ENCODE results near the gene YWHAQ. TPM values are rescaled to one million over a fixed set of nuclear protein-coding genes. Genes with fewer than 3 reads are reported as not detected.

The YWHAQ gene
- total and polyA plus RNA-seq, 7 donors = 179 to 273 (median 216) TPM

DNA sequence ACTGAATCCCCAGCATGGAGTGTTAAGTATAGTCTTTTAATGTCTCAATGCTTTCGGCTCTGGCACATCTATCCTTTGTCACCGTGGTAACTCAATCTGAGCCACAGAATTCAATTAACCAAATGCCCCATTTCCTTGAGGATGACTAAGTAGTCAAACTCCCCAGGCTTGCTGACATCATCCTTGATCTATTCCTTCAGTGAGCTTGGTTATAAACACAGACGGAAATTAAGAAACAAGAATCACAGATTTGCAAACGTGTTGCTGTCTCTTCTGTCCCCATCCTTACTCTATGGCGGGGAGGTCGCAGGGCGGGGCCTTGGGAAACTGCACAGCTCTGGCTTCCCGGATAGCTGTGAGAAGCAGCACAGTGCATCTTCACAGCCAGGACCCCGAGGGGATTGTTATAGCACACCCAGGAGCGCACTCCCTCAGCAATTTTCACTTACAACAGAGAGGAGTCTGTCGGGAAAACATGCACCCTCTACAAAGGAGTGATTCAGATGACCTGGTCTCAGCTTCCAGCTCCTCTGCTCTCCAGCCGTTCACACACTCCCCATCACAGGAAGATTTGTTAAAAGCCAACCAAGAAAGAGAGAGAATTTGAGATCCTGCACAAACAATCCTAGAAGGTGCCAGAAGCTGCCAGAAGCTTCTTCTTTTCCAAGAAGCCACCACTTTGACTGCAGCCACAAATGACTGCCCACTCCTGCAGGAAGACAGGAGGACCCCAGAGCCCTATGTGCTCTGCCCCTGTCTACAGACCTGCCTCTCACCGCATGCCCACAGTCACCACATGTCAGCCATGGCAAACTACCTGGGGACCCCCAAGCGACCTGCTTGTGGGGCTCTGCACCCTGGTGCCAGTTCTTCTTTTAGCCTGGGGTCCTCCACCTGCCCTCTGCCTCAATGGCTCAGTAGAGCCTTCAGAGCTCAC lies 44.9 kb upstream of the YWHAQ start:
- DNase-seq = no peak
- Histone ChIP-seq H3K36me3 (no peaks in the 10 kb centered on the region), H3K27me3 (no peaks in the 10 kb centered on the region), H3K4me3 (no peak overlapping the region), H3K27ac (peak overlapping the region in 3 of 4 donors; percentile 10 to 56 (median 39)), H3K4me1 (peaks cover 0 to 11% (median 0%) of the 10 kb centered on the region in 4 donors), H3K9me3 (no peaks in the 10 kb centered on the region)
- 48 to 65% methylated on average over 14 of the region's 14 CpGs for WGBS, 2 donors
- intact Hi-C loops (cut with DNase I) = no loop called here
- TF ChIP-seq, protein P1, sequence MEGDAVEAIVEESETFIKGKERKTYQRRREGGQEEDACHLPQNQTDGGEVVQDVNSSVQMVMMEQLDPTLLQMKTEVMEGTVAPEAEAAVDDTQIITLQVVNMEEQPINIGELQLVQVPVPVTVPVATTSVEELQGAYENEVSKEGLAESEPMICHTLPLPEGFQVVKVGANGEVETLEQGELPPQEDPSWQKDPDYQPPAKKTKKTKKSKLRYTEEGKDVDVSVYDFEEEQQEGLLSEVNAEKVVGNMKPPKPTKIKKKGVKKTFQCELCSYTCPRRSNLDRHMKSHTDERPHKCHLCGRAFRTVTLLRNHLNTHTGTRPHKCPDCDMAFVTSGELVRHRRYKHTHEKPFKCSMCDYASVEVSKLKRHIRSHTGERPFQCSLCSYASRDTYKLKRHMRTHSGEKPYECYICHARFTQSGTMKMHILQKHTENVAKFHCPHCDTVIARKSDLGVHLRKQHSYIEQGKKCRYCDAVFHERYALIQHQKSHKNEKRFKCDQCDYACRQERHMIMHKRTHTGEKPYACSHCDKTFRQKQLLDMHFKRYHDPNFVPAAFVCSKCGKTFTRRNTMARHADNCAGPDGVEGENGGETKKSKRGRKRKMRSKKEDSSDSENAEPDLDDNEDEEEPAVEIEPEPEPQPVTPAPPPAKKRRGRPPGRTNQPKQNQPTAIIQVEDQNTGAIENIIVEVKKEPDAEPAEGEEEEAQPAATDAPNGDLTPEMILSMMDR (IDR thresholded peaks at IDR 0.05) = no peak
- TF ChIP-seq POLR2AphosphoS5 (IDR thresholded peaks at IDR 0.05) = peak in 1 of 4 donors; percentile 20

DNA sequence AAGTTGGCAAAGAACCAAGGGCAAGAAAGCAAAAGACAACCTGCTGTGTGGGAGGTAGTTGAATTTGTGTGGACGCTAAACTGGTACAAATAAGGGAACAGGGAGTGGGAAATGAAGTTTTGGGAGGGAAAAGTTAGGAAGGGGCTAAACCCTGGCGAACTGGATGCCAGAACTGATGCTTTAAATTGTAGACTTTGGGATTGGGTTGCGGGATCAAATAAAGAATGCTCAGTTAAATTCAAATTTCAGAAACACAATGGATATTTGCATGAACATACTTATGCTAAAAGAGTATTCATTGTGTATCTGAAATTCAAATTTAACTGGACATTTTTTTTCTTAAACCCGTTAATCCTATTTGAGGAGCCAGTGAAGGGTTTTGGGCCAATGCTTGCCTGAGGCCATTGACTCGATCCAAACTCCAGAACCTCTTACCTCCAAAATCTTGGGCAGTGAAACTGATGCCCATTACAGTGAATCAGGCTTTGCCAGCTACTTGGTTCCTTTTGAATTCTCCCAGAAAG lies 44.2 kb upstream of the YWHAQ start:
- DNase-seq = no peak
- Histone ChIP-seq H3K27me3 (no peaks in the 10 kb centered on the region), H3K4me1 (peaks cover 0 to 11% (median 0%) of the 10 kb centered on the region in 4 donors), H3K27ac (peak overlapping the region in 3 of 4 donors; percentile 6 to 56 (median 39)), H3K36me3 (no peaks in the 10 kb centered on the region), H3K9me3 (no peaks in the 10 kb centered on the region), H3K4me3 (no peak overlapping the region)
- intact Hi-C loops (cut with DNase I) = no loop called here
- WGBS, 2 donors = 85 to 90% methylated on average over 5 of the region's 5 CpGs
- TF ChIP-seq EP300 (IDR thresholded peaks at IDR 0.05) = no peak
- TF ChIP-seq, protein P1 (IDR thresholded peaks at IDR 0.05) = no peak
- no peak for TF ChIP-seq POLR2AphosphoS5 (IDR thresholded peaks at IDR 0.05)
- no peak for TF ChIP-seq POLR2A (IDR thresholded peaks at IDR 0.05)

DNA sequence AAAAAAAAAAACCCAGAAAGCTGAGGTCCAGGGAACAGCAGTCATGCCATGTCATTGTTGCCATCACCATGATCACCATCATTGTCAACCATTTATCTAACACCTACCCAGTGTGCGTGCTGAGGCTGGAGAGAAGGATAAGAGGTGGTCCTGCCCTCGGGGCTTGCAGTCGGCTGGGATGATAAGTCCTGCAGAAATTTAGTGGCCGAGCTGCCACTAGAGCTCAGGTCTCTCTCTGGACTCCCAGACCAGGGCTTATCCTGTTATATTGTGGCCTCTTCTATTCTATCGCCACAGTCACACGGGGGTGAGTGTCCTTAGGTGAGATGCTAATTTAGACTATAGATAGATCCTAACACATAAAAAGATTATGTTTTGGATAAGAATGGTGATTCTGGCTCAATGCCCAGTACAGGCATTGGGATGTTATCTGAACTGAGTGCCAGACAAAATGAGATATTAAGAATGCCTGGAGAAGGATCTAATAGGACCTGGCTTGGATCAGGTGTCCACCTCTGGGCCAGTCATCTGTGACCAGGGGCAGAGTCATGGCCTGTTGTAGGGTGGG lies 43.2 kb upstream of the YWHAQ start:
- Histone ChIP-seq H3K4me1 (peaks cover 0 to 11% (median 0%) of the 10 kb centered on the region in 4 donors), H3K27me3 (no peaks in the 10 kb centered on the region), H3K4me3 (no peak overlapping the region), H3K27ac (no peak overlapping the region), H3K36me3 (no peaks in the 10 kb centered on the region), H3K9me3 (no peaks in the 10 kb centered on the region)
- WGBS, 2 donors = 93 to 96% methylated on average over 6 of the region's 6 CpGs
- DNase-seq = no peak
- intact Hi-C loops (cut with DNase I) = no loop called here
- TF ChIP-seq POLR2AphosphoS5 (IDR thresholded peaks at IDR 0.05) = no peak
- TF ChIP-seq POLR2A (IDR thresholded peaks at IDR 0.05) = no peak
- no peak for TF ChIP-seq EP300 (IDR thresholded peaks at IDR 0.05)
- TF ChIP-seq, protein P1 (IDR thresholded peaks at IDR 0.05) = no peak

DNA sequence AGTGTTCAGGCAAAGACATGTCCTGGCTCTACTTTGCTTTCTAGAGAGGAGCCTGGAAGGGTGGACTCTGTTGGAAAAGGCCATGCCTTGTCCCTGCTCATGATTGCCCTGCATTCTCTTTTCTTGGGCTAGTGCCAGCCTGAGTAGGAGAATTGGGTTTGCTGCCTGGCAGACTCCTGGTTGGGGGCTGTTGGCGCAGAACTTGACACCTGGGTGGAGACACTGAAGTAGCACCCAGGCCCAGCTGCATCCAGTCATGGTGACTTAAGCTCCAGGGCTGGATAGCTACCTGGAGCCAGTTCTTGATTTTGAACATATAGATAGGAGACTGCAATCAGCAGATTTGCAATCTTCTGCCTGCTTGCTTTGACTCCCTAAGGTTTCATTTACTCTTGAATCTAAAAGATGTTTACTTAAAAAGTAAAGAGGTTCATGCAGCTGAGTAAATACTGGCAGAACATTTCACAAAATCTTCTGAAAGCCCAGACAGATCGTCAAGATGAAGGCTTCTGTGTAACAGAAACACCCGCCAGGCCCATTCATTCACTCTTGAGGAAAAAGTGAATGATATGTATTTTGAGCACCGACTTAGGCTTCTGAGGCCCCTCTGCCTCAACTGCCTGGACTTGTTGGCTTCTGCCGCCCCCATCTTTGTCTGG lies 38.0 kb upstream of the YWHAQ start:
- WGBS, 2 donors = 59 to 76% methylated on average over 5 of the region's 5 CpGs
- Histone ChIP-seq H3K27me3 (no peaks in the 10 kb centered on the region), H3K4me3 (no peak overlapping the region), H3K36me3 (no peaks in the 10 kb centered on the region), H3K27ac (no peak overlapping the region), H3K9me3 (no peaks in the 10 kb centered on the region), H3K4me1 (no peaks in the 10 kb centered on the region)
- intact Hi-C loops (cut with DNase I) = no loop called here
- TF ChIP-seq POLR2A (IDR thresholded peaks at IDR 0.05) = no peak
- TF ChIP-seq EP300 (IDR thresholded peaks at IDR 0.05) = no peak
- TF ChIP-seq, protein P1 (IDR thresholded peaks at IDR 0.05) = no peak
- no peak for TF ChIP-seq POLR2AphosphoS5 (IDR thresholded peaks at IDR 0.05)
- DNase-seq = no peak
